ENCODE data around the gene NAT16.

Gene NAT16

GRCh38 chr7:101186844-101187428 lies 6.8 kb upstream of the NAT16 start:
- DNase-seq (ENCODE audit: low read depth in 1 of 2, low spot score in 1 of 2): peak; percentile 71 to 81
- peak overlapping the region; percentile 4; the same call in 1 of the 2 replicates for H3K27ac ChIP-seq (replicated peaks)
- peaks cover 3% of the 10 kb centered on the region for H3K27me3 ChIP-seq (ENCODE audit: insufficient read depth, poor library complexity, severe bottlenecking)

GRCh38 chr7:101186194-101186593 lies 6.1 kb upstream of the NAT16 start:
- no peak for TF ChIP-seq POLR2AphosphoS5 (IDR thresholded peaks at IDR 0.05; ENCODE audit: low read depth)
- no peak for TF ChIP-seq CTCF (IDR thresholded peaks at IDR 0.05; ENCODE audit: insufficient read depth, low read length)
- no peak for TF ChIP-seq GABPA (IDR thresholded peaks at IDR 0.05; ENCODE audit: low read depth)
- TF ChIP-seq SPI1 (IDR thresholded peaks at IDR 0.05; ENCODE audit: borderline replicate concordance, low read depth): no peak
- H3K4me3 ChIP-seq (replicated peaks; ENCODE audit: insufficient read depth, low read length): no peak overlapping the region
- no peak for DNase-seq (ENCODE audit: low read depth in 1 of 2, low spot score in 1 of 2)
- no peak overlapping the region for H3K27ac ChIP-seq (replicated peaks)
- peaks cover 7% of the 10 kb centered on the region for H3K27me3 ChIP-seq (ENCODE audit: insufficient read depth, poor library complexity, severe bottlenecking)

More at GRCh38 chr7:101186844-101187428, 6.8 kb upstream of the NAT16 start:
- TF ChIP-seq SPI1 (IDR thresholded peaks at IDR 0.05; ENCODE audit: borderline replicate concordance, low read depth) (peak; percentile 70), CTCF (IDR thresholded peaks at IDR 0.05; ENCODE audit: insufficient read depth, low read length) (no peak), GABPA (IDR thresholded peaks at IDR 0.05; ENCODE audit: low read depth) (no peak), REST (IDR thresholded peaks at IDR 0.05; ENCODE audit: insufficient replicate concordance, low read depth) (no peak)
- H3K4me3 ChIP-seq (replicated peaks; ENCODE audit: insufficient read depth, low read length): no peak overlapping the region

- no peak for DNase-seq (ENCODE audit: low read depth in 1 of 2, low spot score in 1 of 2)
- TF ChIP-seq REST (IDR thresholded peaks at IDR 0.05; ENCODE audit: insufficient replicate concordance, low read depth) (no peak), SPI1 (IDR thresholded peaks at IDR 0.05; ENCODE audit: borderline replicate concordance, low read depth) (no peak), CTCF (IDR thresholded peaks at IDR 0.05; ENCODE audit: insufficient read depth, low read length) (no peak), GABPA (IDR thresholded peaks at IDR 0.05; ENCODE audit: low read depth) (no peak), POLR2AphosphoS5 (IDR thresholded peaks at IDR 0.05; ENCODE audit: low read depth) (no peak)
- H3K27me3 ChIP-seq (ENCODE audit: insufficient read depth, poor library complexity, severe bottlenecking): peaks cover 16% of the 10 kb centered on the region
Observed at GRCh38 chr7:101185258-101185839, 5.3 kb upstream of the NAT16 start.

More at GRCh38 chr7:101185258-101185839, 5.3 kb upstream of the NAT16 start:
- Histone ChIP-seq H3K4me3 (replicated peaks; ENCODE audit: insufficient read depth, low read length) (no peak overlapping the region), H3K27ac (replicated peaks) (no peak overlapping the region)
